Type B pancreatic cell (in vitro differentiated cells): ENCODE results near the gene SYNDIG1L. TPM values are rescaled to one million over a fixed set of nuclear protein-coding genes. Genes with fewer than 3 reads are reported as not detected.

Source experiments
- DNase-seq: peaks from one replicate; pipeline ENCODE4 v3.0.0; 2021; ENCODE audit warnings: mixed read lengths; ENCODE audit not compliant: unreplicated experiment; ENCODE audit errors: extremely low spot score
- H3K27ac Mint-ChIP-seq: 2 replicates; pipeline ENCODE4 v1.8.0; 2021; ENCODE audit warnings: mild to moderate bottlenecking, mixed read lengths
- H3K27me3 Mint-ChIP-seq: 2 replicates; pipeline ENCODE4 v1.8.0; 2021; ENCODE audit warnings: mixed read lengths
- H3K36me3 Mint-ChIP-seq: 2 replicates; pipeline ENCODE4 v1.8.0; 2021; ENCODE audit warnings: mixed read lengths
- H3K4me1 Mint-ChIP-seq: one replicate; pipeline ENCODE4 v1.8.0; 2021; ENCODE audit warnings: mixed read lengths; ENCODE audit not compliant: unreplicated experiment
- H3K4me3 Mint-ChIP-seq: 2 replicates; pipeline ENCODE4 v1.8.0; 2021; ENCODE audit warnings: mild to moderate bottlenecking, mixed read lengths
- H3K9me3 Mint-ChIP-seq: 2 replicates; pipeline ENCODE4 v1.8.0; 2021; ENCODE audit warnings: mixed read lengths
- total RNA-seq: library from RNA; stranded (reverse); gene quantifications from 2 replicates; pipeline ENCODE4 v1.2.1, GENCODE V29; 2021; ENCODE audit warnings: low replicate concordance
- TF ChIP-seq, protein P1 (sequence below): fragments of 200-600 bp; sonication (generic); conservative IDR thresholded peaks from 2 replicates; pipeline ENCODE4 v1.5.0; 2021; ENCODE audit warnings: antibody characterized with exemption, mild to moderate bottlenecking

SYNDIG1L gene
- total RNA-seq, 1 donor from 2014 or later = 0.36 TPM

DNA sequence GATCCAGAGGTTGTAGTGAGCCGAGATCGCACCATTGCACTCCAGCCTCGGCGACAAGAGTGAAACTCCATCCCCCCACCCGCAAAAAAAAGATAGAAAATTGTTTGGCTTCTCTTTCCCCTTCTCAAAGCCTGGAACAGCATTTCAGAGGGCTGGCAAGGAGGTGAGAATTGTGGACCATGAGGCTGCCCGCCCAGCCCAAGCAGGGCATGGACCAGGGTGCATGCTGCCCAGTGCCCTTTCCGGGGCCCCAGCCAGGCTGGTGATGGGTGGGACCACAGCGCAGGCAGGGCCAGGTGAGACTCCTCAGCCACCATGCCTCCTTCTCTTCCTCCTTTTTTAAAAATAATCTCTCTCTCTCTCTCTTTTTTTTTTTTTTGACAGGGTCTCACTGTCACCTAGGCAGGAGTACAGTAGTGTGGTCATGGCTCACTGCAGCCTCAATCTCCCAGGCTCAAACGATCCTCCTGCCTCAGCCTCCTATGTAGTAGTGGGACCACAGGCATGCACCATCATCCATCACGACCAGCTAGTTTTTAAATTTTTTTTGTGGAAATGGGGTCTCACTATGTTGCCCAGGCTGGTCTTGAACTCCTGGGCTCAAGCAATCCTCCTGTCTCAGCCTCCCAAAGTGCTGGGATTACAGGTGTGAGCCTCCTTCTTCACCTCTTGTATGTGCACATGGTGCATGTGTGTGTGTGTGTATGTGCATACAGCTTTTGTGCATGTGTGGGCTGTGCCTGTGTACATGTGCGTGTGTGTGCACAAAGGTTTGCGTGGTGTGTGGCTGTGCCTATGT lies 22.2 kb downstream of the SYNDIG1L start:
- Mint-ChIP-seq H3K27me3 (peaks cover 16% of the 10 kb centered on the region), H3K36me3 (no peaks in the 10 kb centered on the region), H3K4me1 (peaks cover 18% of the 10 kb centered on the region), H3K27ac (no peak overlapping the region), H3K9me3 (no peaks in the 10 kb centered on the region), H3K4me3 (no peak overlapping the region)
- DNase-seq = no peak
- TF ChIP-seq, protein P1, sequence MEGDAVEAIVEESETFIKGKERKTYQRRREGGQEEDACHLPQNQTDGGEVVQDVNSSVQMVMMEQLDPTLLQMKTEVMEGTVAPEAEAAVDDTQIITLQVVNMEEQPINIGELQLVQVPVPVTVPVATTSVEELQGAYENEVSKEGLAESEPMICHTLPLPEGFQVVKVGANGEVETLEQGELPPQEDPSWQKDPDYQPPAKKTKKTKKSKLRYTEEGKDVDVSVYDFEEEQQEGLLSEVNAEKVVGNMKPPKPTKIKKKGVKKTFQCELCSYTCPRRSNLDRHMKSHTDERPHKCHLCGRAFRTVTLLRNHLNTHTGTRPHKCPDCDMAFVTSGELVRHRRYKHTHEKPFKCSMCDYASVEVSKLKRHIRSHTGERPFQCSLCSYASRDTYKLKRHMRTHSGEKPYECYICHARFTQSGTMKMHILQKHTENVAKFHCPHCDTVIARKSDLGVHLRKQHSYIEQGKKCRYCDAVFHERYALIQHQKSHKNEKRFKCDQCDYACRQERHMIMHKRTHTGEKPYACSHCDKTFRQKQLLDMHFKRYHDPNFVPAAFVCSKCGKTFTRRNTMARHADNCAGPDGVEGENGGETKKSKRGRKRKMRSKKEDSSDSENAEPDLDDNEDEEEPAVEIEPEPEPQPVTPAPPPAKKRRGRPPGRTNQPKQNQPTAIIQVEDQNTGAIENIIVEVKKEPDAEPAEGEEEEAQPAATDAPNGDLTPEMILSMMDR = no peak

DNA sequence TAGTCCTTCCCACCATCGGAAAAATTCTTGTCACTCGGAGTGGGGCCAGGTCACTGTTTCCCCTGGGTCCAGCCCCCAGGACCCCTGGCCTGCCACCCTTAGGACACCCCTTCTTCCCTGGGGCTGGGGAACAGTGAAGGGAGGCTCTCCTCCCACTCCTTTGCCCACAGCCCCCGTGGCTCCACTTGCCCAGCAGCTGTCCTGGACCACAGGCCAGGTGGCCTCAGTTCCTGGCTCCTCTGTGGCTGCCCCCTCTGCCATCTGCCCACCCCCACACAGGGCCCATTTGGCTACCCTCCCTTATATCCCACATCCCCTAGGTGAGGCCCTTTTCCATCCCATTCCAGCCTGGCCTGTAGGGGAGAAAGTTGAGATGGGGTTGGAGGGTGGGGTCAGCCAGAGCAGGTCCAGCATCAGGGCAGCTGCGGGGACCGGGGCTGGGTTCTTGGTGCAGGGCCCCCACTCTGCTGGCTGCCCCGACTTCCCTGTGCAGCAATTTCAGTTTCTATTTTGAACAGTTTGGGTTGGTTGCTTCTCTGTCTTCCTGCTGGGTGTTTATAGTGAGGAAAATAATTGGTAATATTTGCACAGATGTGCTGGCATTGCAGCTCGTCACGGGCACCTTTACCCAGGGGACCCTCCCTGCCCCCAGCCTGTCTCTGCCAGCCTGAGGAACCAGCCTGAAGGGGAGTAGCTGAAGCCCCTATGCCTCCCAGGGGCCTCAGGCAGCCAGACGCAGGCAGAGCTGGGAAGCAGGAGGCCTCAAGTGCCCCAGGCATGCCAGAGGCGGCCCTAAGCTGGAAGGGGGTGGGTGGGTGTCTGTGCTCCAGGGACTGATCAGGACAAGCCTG lies 23.4 kb downstream of the SYNDIG1L start:
- H3K27me3 Mint-ChIP-seq = peaks cover 26% of the 10 kb centered on the region
- peak overlapping the region; percentile 81 for H3K27ac Mint-ChIP-seq
- no peaks in the 10 kb centered on the region for H3K36me3 Mint-ChIP-seq
- H3K9me3 Mint-ChIP-seq = no peaks in the 10 kb centered on the region
- H3K4me1 Mint-ChIP-seq = peaks cover 18% of the 10 kb centered on the region
- no peak for DNase-seq
- no peak overlapping the region for H3K4me3 Mint-ChIP-seq
- TF ChIP-seq, protein P1 = no peak

DNA sequence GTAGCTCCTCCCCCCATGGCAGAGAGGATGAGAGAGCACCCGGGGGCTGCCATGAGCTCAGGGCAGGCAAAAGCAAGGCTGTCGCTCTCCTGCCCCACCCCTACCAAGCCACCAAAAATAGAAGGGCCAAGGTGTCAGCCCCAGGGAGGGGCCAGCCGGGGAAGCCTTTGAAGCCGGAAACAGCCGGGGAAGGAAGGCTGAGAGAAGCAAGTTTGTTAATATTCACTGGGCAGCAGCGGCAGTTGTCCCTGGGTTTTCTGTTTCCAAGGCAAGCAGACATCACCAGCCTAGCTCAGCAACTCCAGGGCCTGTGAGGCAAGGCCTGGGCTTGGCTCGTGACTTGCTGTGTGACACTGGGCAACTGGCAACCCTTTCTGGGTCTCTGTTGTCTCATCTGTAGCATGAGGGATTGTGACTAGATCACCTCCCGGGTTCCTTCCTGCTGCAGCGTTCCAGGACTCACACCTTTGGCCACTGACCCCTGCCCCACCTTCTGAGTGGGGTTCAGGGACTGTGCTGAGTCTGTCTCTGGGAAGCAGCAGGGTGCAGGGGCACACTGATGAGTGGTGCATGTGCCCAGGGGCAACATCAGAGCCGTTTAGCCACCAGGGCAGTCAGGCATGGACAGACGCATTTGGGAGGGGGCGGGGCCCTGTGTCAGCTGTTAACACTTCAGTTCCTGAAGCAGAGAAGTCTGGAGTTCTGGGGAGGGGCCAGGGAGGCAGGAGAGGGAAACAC lies 24.3 kb downstream of the SYNDIG1L start:
- Mint-ChIP-seq H3K4me3 (peak overlapping the region; percentile 75), H3K27me3 (peaks cover 31% of the 10 kb centered on the region), H3K27ac (peak overlapping the region; percentile 81), H3K9me3 (no peaks in the 10 kb centered on the region), H3K36me3 (no peaks in the 10 kb centered on the region), H3K4me1 (peaks cover 18% of the 10 kb centered on the region)
- no peak for DNase-seq
- TF ChIP-seq, protein P1 = no peak

DNA sequence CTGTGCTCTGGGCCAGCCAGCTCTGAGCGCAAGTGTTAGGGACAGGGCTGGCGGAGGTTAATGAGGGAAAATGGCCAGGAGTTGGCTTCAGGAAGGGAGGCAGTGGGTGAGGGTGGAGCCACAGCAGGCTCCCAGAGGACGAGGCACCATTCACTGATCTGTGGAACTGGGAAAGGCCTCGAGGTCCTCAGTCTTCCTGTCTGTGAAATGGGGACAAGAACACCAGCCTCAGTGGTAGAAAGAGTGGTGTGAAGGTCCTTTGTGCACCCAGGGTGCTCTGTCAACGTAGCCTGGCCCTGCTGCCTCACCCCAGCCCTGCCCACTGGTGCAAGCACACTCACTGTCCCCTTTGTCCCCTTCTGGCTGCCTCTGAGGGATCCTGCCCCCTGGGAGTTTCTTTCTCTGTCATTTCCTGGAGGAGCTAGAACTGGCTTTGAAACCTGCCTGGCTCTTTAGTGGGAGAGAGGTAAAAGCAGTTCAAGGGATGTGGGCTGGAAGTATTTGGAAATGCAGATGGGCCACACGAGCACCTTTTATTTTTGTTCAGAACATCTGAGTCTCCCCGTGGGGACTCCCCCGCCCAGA lies 25.0 kb downstream of the SYNDIG1L start:
- H3K9me3 Mint-ChIP-seq = no peaks in the 10 kb centered on the region
- DNase-seq = no peak
- H3K27me3 Mint-ChIP-seq = peaks cover 35% of the 10 kb centered on the region
- H3K4me1 Mint-ChIP-seq = peaks cover 18% of the 10 kb centered on the region
- H3K27ac Mint-ChIP-seq = peak overlapping the region; percentile 81
- TF ChIP-seq, protein P1 = no peak
- peak overlapping the region; percentile 75 for H3K4me3 Mint-ChIP-seq
- H3K36me3 Mint-ChIP-seq = no peaks in the 10 kb centered on the region

DNA sequence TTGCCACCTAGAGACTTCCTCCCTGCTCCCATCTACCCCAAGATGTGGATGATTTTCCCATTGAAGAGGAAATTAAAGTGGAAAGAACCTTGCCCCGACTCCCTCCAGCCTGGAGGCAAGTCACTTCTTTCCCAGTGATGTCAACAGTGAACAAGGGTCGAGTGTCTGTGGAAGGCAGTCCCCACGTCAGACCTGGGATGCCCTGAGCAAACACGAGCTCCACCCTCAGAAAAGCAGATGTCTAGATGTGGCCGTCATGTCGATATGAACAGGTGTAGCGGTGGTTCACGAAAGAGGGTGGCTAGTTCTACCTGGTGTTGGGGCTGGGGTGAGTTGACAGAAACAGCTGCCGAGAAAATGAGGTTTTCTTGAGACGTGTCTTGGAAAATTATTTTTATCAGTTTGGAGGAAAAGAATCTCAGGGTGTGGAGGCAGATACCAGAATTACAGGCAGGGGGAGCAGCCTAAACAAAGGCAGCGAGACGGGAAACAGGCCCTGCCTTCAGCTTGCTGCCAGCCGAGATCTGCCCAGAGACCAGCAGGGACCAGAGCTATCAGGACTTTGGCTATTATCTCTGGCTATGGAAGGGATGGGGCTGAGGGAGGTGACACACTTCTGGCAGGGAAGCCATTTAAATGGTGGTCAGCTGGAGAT lies 25.9 kb downstream of the SYNDIG1L start:
- TF ChIP-seq, protein P1 = peak; percentile 29
- DNase-seq = no peak
- no peaks in the 10 kb centered on the region for H3K36me3 Mint-ChIP-seq
- peaks cover 18% of the 10 kb centered on the region for H3K4me1 Mint-ChIP-seq
- H3K4me3 Mint-ChIP-seq = peak overlapping the region; percentile 20
- H3K9me3 Mint-ChIP-seq = no peaks in the 10 kb centered on the region
- peaks cover 36% of the 10 kb centered on the region for H3K27me3 Mint-ChIP-seq
- peak overlapping the region; percentile 51 for H3K27ac Mint-ChIP-seq
